Activated CD4-positive, alpha-beta T cell treated with anti-CD3 and anti-CD28 coated beads, Interleukin-2, amount 10 ng/mL, durations not matched to agents 24 days and 14 days (primary cell): ENCODE data around the gene PIBF1. TPM values are rescaled to one million over a fixed set of nuclear protein-coding genes. Genes with fewer than 3 reads are reported as not detected.

Source experiments
- DNase-seq: peaks from one replicate; pipeline ENCODE4 v3.0.0; 2022
- H3K27ac Mint-ChIP-seq: one replicate; pipeline ENCODE4 v1.8.0; 2022; ENCODE audit warnings: mild to moderate bottlenecking, mixed read lengths
- H3K27me3 Mint-ChIP-seq: one replicate; pipeline ENCODE4 v1.8.0; 2022; ENCODE audit warnings: mixed read lengths
- H3K36me3 Mint-ChIP-seq: one replicate; pipeline ENCODE4 v1.8.0; 2022; ENCODE audit warnings: low read depth, mild to moderate bottlenecking, mixed read lengths
- H3K4me1 Mint-ChIP-seq: one replicate; pipeline ENCODE4 v1.8.0; 2021; ENCODE audit warnings: mixed read lengths
- H3K4me3 Mint-ChIP-seq: one replicate; pipeline ENCODE4 v1.8.0; 2022; ENCODE audit warnings: mild to moderate bottlenecking, moderate library complexity, mixed read lengths
- H3K9me3 Mint-ChIP-seq: one replicate; pipeline ENCODE4 v1.8.0; 2021; ENCODE audit warnings: mixed read lengths
- intact Hi-C: fragments of 100-400 bp; cut with micrococcal nuclease; formaldehyde crosslinking; loops from one replicate; pipeline ENCODE4 v1.15.1; 2023
- total RNA-seq: library from RNA; stranded (reverse); gene quantifications from 2 replicates; pipeline ENCODE4 v1.2.3, GENCODE V29; 2022

Gene PIBF1
- total RNA-seq, 1 donor from 2014 or later: 33.7 TPM

DNA sequence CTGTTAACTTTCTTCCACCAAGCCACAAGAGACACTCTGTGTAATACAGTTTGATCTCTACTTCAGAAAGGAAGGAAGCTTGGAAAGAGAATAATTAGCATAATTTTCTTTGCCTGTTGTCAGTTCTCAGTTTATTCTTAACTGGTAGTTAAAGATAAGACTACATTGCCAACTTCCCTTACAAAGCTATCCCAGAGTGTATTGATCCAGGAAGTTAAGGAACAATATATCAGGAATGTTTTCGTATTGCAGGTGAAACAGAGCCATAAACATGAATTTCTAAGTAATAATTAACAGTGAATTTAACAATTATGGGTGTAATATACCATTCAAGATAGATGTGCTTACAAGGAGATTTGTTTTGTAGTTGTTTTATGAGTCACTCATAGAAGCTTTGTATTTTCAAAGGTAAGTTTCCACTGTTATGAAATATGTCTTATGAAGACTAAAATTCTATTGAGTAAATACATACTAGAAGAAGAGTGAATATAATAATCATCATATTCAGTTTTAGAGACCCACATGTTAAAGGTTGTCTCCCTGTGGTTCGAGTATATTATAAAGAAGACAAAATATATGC is 188.5 kb downstream of the PIBF1 start:
- no peak for DNase-seq
- Mint-ChIP-seq H3K4me1 (no peaks in the 10 kb centered on the region), H3K4me3 (no peak overlapping the region), H3K9me3 (no peaks in the 10 kb centered on the region), H3K27ac (no peak overlapping the region), H3K36me3 (peaks cover 6% of the 10 kb centered on the region), H3K27me3 (no peaks in the 10 kb centered on the region)
- intact Hi-C loops: no loop called here

DNA sequence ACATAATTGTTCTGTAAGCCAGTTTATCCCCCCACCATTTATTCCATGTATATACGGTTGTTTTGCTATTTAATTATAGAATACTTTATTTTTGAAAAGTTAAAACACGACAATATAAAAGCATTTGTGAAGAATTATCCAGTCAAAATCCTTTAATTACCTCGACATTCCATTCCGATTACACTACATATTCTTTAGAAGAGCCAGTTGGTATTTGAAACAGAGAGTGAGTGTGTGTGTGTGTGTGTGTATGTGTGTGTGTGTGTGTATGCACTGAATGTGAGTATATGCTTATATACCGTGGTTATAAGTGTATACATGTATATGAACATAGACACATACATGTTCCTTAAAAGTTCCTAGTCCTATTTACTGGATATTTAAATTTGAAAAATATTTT is 189.0 kb downstream of the PIBF1 start:
- H3K27me3 Mint-ChIP-seq: no peaks in the 10 kb centered on the region
- intact Hi-C loops: no loop called here
- H3K27ac Mint-ChIP-seq: no peak overlapping the region
- H3K9me3 Mint-ChIP-seq: no peaks in the 10 kb centered on the region
- peaks cover 6% of the 10 kb centered on the region for H3K36me3 Mint-ChIP-seq
- no peak for DNase-seq
- no peak overlapping the region for H3K4me3 Mint-ChIP-seq
- H3K4me1 Mint-ChIP-seq: no peaks in the 10 kb centered on the region

DNA sequence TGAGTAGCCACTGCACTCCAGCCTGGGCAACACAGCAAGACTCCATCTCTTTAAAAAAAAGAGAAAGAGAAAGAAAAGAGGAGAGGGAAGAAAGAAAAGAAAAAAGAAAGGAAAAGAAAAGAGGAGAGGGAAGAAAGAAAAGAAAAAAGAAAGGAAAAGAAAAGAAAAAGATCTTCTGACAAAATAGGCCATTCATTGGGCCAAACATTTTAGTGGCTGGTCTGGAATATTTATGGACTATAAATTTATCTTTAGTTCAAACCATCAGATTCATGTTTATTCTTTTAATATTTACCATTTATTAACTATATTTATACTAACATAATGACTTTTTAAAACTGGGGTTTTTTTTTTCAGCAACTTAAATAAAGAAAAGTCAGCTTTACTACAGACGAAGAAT is 191.3 kb downstream of the PIBF1 start:
- H3K4me3 Mint-ChIP-seq: no peak overlapping the region
- intact Hi-C loops: no loop called here
- no peaks in the 10 kb centered on the region for H3K4me1 Mint-ChIP-seq
- DNase-seq: no peak
- H3K36me3 Mint-ChIP-seq: peaks cover 7% of the 10 kb centered on the region
- H3K27me3 Mint-ChIP-seq: no peaks in the 10 kb centered on the region
- H3K27ac Mint-ChIP-seq: no peak overlapping the region
- H3K9me3 Mint-ChIP-seq: no peaks in the 10 kb centered on the region

DNA sequence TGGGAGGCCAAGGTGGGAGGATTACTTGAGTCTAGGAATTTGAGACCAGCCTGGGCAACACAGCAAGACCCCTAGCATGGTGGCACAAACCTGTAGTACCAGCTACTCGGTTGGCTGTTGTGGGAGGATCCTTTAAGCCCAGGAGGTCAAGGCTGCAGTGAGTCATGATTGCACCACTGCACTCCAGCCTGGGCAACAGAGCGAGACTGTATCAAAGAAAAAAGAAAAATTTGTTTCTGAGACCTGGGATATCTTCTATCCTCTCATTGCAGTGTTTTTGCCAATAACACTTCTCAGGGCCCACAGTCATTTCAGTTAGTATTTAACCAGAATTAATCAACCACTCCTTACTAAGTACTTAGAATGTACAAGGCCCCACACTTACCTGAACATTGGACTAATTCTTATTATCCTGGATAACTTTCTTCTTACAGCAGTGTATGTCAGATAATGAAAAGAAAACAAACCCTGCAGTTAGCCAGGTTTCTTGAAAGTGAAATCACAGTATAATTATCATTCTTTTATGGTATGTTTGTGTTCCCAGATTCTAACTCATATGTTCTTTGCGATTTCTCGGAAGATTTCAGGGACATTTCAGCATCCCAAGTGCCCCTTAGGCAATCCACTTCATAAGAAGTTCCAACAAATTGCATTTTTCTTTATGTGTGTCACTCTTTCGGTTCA is 201.3 kb downstream of the PIBF1 start:
- intact Hi-C loops: no loop called here
- Mint-ChIP-seq H3K27ac (no peak overlapping the region), H3K27me3 (no peaks in the 10 kb centered on the region), H3K4me1 (no peaks in the 10 kb centered on the region), H3K4me3 (no peak overlapping the region), H3K36me3 (peaks cover 2% of the 10 kb centered on the region), H3K9me3 (no peaks in the 10 kb centered on the region)
- no peak for DNase-seq

DNA sequence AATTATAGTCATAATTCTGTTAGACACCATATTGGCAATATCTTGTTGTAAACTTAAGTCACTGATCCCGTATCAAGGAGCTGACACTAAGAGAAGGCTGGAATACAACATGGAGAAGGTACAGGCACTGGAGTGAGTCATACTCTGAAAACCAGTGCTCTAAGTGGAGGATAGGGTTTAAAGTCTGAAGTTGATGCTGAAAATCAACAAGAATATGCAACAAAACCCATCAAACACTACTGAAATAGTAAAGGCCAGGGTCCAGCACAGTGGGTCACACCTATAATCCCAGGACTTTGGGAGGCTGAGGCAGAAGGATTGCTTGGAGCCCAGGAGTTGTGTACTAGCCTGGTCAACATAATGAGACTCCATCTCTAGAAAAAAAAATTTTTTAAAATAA is 203.7 kb downstream of the PIBF1 start:
- intact Hi-C loops: no loop called here
- no peaks in the 10 kb centered on the region for H3K9me3 Mint-ChIP-seq
- H3K36me3 Mint-ChIP-seq: peaks cover 3% of the 10 kb centered on the region
- no peaks in the 10 kb centered on the region for H3K27me3 Mint-ChIP-seq
- no peak overlapping the region for H3K27ac Mint-ChIP-seq
- no peak overlapping the region for H3K4me3 Mint-ChIP-seq
- DNase-seq: no peak
- H3K4me1 Mint-ChIP-seq: no peaks in the 10 kb centered on the region

DNA sequence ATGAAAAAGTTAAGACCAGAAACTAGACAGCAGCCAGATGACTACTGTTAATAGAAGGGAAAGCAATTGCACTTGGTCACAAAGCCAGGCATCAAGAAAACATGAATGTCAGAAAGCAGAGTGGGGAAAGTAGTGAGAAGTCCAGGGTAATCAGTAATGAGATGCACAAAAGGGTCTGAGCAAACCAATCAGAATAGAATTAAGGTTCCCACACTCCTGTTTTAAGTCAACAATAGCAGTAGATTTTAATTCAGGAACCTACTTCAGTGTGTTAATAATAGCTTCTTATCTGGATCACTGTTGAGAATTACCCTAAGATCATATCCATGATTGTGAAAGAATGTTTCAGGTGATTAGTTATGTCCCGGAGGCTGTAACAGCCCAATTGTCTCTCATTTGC is 204.3 kb downstream of the PIBF1 start:
- Mint-ChIP-seq H3K27ac (no peak overlapping the region), H3K27me3 (no peaks in the 10 kb centered on the region), H3K4me3 (no peak overlapping the region), H3K9me3 (no peaks in the 10 kb centered on the region), H3K4me1 (no peaks in the 10 kb centered on the region), H3K36me3 (peaks cover 3% of the 10 kb centered on the region)
- intact Hi-C loops: no loop called here
- no peak for DNase-seq

DNA sequence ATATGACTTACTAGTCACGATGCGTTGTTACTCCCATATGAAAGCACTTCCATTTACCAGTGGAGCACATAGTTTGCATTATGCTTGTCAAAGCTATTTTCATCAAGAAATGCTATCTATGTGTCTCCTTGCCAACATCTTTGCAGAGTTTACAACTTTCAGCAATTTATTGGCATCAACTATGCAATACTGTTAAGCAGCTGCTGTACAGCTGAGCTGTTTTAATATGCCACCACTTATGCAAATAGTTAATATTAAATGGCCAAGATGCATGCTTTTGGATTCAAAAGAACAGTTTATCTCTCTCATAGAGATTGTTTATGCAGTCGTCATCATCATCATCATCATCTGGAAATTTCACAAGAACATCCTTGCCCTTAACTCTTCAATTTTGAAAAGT is 209.0 kb downstream of the PIBF1 start:
- H3K36me3 Mint-ChIP-seq: peaks cover 3% of the 10 kb centered on the region

DNA sequence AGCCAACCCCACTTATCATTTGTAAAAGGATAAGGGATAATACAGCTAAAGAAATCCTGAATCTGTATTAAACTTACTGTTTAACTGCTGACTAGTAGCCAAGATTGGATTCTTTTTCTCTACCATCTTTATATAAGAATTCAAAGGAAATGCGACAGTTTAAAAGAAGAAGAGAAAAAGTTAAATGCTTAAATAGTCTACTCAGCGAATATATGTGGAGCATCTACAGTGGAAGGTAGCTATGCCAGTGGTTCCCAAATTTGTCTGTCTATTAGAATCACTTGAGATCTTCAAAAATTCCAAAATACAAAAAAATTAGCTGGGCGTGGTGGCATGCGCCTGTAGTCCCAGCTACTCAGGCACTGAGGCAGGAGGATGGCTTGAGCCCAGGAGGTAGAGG is 216.1 kb downstream of the PIBF1 start:
- Mint-ChIP-seq H3K27me3 (no peaks in the 10 kb centered on the region), H3K36me3 (peaks cover 14% of the 10 kb centered on the region), H3K4me1 (peaks cover 7% of the 10 kb centered on the region), H3K9me3 (no peaks in the 10 kb centered on the region), H3K4me3 (no peak overlapping the region), H3K27ac (no peak overlapping the region)
- intact Hi-C loops: no loop called here
- DNase-seq: no peak

More for the DNA sequence above, 209.0 kb downstream of the PIBF1 start:
- intact Hi-C loops: no loop called here
- Mint-ChIP-seq H3K27me3 (no peaks in the 10 kb centered on the region), H3K4me3 (no peak overlapping the region), H3K9me3 (no peaks in the 10 kb centered on the region), H3K4me1 (no peaks in the 10 kb centered on the region), H3K27ac (no peak overlapping the region)
- no peak for DNase-seq

DNA sequence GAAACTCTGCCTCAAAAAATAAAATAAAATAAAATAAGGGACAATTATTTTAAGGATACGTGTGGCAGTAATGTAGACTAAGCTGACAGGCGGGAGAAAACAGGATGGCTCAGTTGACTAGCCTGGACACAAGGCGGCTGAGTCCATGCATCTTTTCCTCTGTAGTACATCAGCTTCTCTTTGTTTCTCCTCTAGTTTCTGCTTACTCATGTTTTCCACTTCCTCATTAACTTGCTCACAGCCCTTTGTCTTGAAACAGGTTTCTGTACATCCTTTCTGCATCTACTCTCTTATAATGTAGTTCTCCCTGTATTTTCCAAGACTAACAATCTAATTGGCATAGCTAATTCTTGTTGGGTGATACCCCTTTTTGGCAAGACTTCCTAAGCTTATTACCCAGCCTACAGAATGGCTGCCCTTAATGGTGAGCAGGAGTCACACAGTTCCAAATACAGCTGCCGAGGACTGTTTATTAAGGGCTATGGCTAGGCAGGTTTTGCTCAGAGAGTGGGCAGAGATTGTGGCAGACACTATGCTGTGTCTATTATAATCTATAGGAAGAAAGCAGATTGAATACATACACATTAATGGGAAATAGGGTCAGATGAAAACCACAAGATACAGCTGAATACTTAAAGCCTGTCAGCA is 218.2 kb downstream of the PIBF1 start:
- peaks cover 7% of the 10 kb centered on the region for H3K4me1 Mint-ChIP-seq
- no peaks in the 10 kb centered on the region for H3K27me3 Mint-ChIP-seq
- H3K36me3 Mint-ChIP-seq: peaks cover 18% of the 10 kb centered on the region
- no peak for DNase-seq
- H3K4me3 Mint-ChIP-seq: no peak overlapping the region
- H3K27ac Mint-ChIP-seq: peak overlapping the region; percentile 68
- intact Hi-C loops: no loop called here
- no peaks in the 10 kb centered on the region for H3K9me3 Mint-ChIP-seq

DNA sequence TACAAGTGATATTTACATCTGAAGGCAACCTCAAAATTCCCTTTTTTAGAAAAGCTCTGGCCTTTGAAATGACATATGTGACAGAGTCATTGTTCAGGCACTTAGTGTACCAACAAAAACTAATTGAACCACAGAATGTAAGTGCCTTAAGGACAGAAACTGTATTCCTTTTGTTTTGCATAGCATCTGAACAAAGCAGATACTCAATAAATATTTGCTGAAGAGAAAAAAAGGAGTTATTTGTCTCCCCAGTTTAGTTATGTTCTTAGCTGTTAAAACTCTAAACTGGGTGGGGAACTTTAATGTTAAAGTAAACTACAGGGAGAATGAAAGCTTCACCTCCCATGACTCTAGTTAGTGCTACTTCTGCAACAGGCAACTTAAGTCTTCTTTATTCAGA is 220.0 kb downstream of the PIBF1 start:
- Mint-ChIP-seq H3K27me3 (no peaks in the 10 kb centered on the region), H3K27ac (no peak overlapping the region), H3K36me3 (peaks cover 18% of the 10 kb centered on the region), H3K4me3 (no peak overlapping the region), H3K9me3 (no peaks in the 10 kb centered on the region), H3K4me1 (peaks cover 7% of the 10 kb centered on the region)
- no peak for DNase-seq
- intact Hi-C loops: no loop called here

DNA sequence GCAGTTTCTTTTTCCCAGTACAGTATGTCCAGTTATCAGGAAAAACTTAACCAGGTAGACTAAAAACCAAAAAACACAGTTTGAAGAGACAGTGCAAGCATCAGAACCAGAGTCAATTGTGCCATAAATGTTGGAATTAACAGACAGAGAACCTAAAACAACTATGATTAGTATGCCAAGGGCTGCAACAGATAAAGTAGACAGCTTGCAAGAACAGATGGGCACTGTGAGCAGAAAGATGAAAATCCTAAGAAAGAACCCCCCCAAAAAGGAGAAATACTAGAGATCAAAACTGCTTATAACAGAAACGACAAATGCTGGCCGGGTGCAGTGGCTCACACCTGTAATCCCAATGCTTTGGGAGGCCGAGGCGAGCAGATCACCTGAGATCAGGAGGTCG is 229.8 kb downstream of the PIBF1 start:
- H3K4me3 Mint-ChIP-seq: no peak overlapping the region
- no peaks in the 10 kb centered on the region for H3K27me3 Mint-ChIP-seq
- no peak overlapping the region for H3K27ac Mint-ChIP-seq
- intact Hi-C loops: no loop called here
- no peaks in the 10 kb centered on the region for H3K9me3 Mint-ChIP-seq
- H3K4me1 Mint-ChIP-seq: no peaks in the 10 kb centered on the region
- no peak for DNase-seq
- H3K36me3 Mint-ChIP-seq: peaks cover 6% of the 10 kb centered on the region

DNA sequence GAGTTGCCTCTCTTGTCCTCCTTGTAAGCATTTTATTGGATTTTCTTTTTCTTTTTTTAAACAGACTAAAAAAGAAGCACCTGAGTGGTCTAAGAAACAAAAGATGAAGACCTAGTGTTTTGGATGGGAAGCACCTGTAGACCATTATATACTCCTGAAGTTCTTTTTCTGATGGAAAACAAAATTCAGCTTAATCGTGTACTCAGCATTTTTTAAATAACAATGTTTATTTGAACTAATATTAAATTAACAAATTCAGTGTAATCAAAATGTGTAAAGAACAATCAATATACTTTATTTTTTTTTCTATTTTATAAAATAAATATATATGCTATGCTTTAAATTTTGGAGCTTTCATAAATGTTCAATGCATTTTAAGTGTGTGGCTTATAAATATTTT is 233.9 kb downstream of the PIBF1 start:
- Mint-ChIP-seq H3K27ac (no peak overlapping the region), H3K27me3 (no peaks in the 10 kb centered on the region), H3K4me3 (no peak overlapping the region), H3K36me3 (peaks cover 7% of the 10 kb centered on the region), H3K9me3 (no peaks in the 10 kb centered on the region), H3K4me1 (no peaks in the 10 kb centered on the region)
- intact Hi-C loops: no loop called here
- no peak for DNase-seq

DNA sequence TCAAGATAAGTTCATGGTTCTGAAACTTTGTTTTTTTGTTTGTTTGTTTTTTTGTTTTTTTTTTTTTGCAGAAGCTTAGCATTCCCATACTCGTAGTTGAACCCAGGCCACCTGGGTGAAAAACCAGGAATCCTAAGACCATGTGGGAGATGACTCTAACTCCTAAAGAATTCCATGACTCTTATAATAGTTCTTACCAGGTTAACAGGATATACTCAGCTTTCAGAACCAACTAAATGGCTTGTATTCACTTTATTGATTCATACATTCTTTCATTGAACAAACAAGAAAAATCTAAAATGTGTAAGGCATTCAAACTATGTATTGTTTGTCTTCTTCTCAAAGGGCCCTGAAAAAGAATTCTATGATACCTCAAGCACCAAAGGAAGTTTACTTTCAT is 236.4 kb downstream of the PIBF1 start:
- Mint-ChIP-seq H3K9me3 (no peaks in the 10 kb centered on the region), H3K4me3 (no peak overlapping the region), H3K36me3 (peaks cover 7% of the 10 kb centered on the region), H3K4me1 (no peaks in the 10 kb centered on the region), H3K27ac (no peak overlapping the region), H3K27me3 (no peaks in the 10 kb centered on the region)
- no peak for DNase-seq
- intact Hi-C loops: no loop called here

DNA sequence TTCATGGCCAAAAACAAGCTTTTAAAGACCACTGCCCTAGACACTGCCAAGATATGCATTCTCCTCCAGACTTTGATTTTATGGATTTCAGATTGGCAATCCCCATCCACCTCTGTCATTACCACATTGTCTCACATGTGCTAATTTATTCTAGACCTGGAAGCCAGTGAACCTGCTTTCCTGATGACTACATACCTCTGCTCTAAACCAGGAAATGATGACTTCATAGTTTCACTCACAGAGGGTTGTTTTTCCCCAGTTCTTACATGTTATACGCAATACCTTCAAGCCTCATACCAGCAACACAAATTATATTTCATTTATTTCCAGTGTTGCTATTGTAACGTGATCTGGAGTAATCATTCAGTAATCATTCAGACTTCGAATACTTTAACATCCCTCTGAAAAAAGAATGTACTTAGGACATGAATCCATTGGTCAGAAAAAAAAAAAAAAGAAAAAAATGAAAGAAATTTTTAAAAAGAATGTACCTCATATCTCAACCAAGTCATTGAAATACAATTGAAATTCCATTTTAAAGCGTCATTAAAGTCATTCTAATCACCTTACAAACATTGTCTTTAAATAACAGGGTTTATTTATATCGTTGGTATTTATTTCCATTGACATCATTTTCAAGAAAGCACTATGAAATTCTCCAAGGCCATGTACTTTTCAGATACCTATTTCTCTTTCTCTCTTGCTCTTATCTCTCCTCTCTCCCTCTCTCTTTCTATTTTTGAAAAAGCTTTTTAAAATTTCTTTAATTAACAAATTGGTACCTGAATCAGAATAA is 243.5 kb downstream of the PIBF1 start:
- H3K27me3 Mint-ChIP-seq: no peaks in the 10 kb centered on the region
- no peak overlapping the region for H3K4me3 Mint-ChIP-seq
- H3K36me3 Mint-ChIP-seq: peaks cover 2% of the 10 kb centered on the region
- intact Hi-C loops: no loop called here
- DNase-seq: no peak
- H3K9me3 Mint-ChIP-seq: no peaks in the 10 kb centered on the region
- H3K4me1 Mint-ChIP-seq: peaks cover 4% of the 10 kb centered on the region
- no peak overlapping the region for H3K27ac Mint-ChIP-seq
